Keratinocyte (primary cell): ENCODE results near the gene CARD9. TPM values are rescaled to one million over a fixed set of nuclear protein-coding genes. Genes with fewer than 3 reads are reported as not detected.

Experiments
- DNase-seq: peaks from one replicate; pipeline ENCODE4 v3.0.0-alpha.2; 2011; ENCODE audit warnings: low read depth, missing footprints, low spot score
- FAIRE-seq: peaks from 2 replicates; lab custom pipeline; 2011; peaks lifted over from hg19 to GRCh38; lab: Jason Lieb, UNC
- H2AFZ ChIP-seq: 2 replicates; pipeline ENCODE4 v1.6.0; 2012; ENCODE audit warnings: low read length, control low read depth, inconsistent platforms; ENCODE audit not compliant: control insufficient read depth
- H3K27ac ChIP-seq: 2 replicates; pipeline ENCODE4 v1.5.1; 2011; ENCODE audit warnings: low read length; ENCODE audit not compliant: control insufficient read depth, insufficient read depth
- H3K27me3 ChIP-seq: 3 replicates; pipeline ENCODE4 v1.6.0; 2011; ENCODE audit warnings: low read length; ENCODE audit not compliant: control insufficient read depth, insufficient read depth; ENCODE audit errors: extremely low read depth
- H3K36me3 ChIP-seq, 2 experiments: 2 replicates in 1 of 2; 3 replicates in 1 of 2; pipeline ENCODE4 v1.5.1; 2011; ENCODE audit warnings: low read length in 2 of 2, mild to moderate bottlenecking in 1 of 2; ENCODE audit not compliant: control insufficient read depth in 2 of 2, insufficient read depth in 2 of 2; ENCODE audit errors: extremely low read depth in 1 of 2
- H3K4me1 ChIP-seq: 3 replicates; pipeline ENCODE4 v1.5.1; 2011; ENCODE audit warnings: low read length; ENCODE audit not compliant: control insufficient read depth, insufficient read depth; ENCODE audit errors: extremely low read depth
- H3K4me2 ChIP-seq: 3 replicates; pipeline ENCODE4 v1.6.0; 2011; ENCODE audit warnings: low read depth, low read length; ENCODE audit not compliant: control insufficient read depth, insufficient read depth; ENCODE audit errors: extremely low read depth
- H3K4me3 ChIP-seq, 3 experiments: fragments of 200-600 bp in 1 of 3; sonication (generic) in 1 of 3; 2 replicates in 2 of 3; 3 replicates in 1 of 3; pipeline ENCODE4 v1.5.1; 2011 to 2016; ENCODE audit warnings: low read length in 3 of 3, mild to moderate bottlenecking in 3 of 3, control low read depth in 2 of 3, inconsistent platforms in 1 of 3, low read depth in 1 of 3, mixed read lengths in 1 of 3, mixed run types in 1 of 3, moderate library complexity in 1 of 3; ENCODE audit not compliant: control insufficient read depth in 2 of 3, insufficient read depth in 2 of 3; ENCODE audit errors: extremely low read depth in 1 of 3
- H3K79me2 ChIP-seq: 2 replicates; pipeline ENCODE4 v1.6.0; 2012; ENCODE audit warnings: low read length; ENCODE audit not compliant: control insufficient read depth, insufficient read depth
- H3K9ac ChIP-seq: 3 replicates; pipeline ENCODE4 v1.6.0; 2011; ENCODE audit warnings: low read length; ENCODE audit not compliant: control insufficient read depth, insufficient read depth; ENCODE audit errors: extremely low read depth
- H3K9me1 ChIP-seq: 3 replicates; pipeline ENCODE4 v1.6.0; 2011; ENCODE audit warnings: low read length; ENCODE audit not compliant: control insufficient read depth, insufficient read depth; ENCODE audit errors: extremely low read depth
- H3K9me3 ChIP-seq: 2 replicates; pipeline ENCODE4 v1.5.1; 2012; ENCODE audit warnings: low read depth, low read length; ENCODE audit not compliant: control insufficient read depth
- H4K20me1 ChIP-seq: 3 replicates; pipeline ENCODE4 v1.6.0; 2011; ENCODE audit warnings: low read length; ENCODE audit not compliant: control insufficient read depth, insufficient read depth; ENCODE audit errors: extremely low read depth
- CTCF ChIP-seq, 3 experiments: IDR thresholded peaks in 1 of 3; conservative IDR thresholded peaks in 1 of 3; optimal IDR thresholded peaks in 1 of 3; 2 replicates in 2 of 3; 3 replicates in 1 of 3; pipeline versions ENCODE3 to v1.5.1; 2011; ENCODE audit warnings: low read length in 3 of 3, mild to moderate bottlenecking in 3 of 3, moderate library complexity in 2 of 3, control low read depth in 1 of 3, inconsistent platforms in 1 of 3; ENCODE audit not compliant: insufficient read depth in 2 of 3; ENCODE audit errors: extremely low read depth in 1 of 3
- EZH2 ChIP-seq: IDR thresholded peaks from one replicate; pipeline ENCODE4 v1.6.1; 2012; ENCODE audit warnings: inconsistent platforms, mild to moderate bottlenecking, low read length, moderate library complexity
- dilution Hi-C: fragments of 300-500 bp; cut with MboI; formaldehyde crosslinking; loops from one replicate; pipeline ENCODE4 v1.7.0; 2020; ENCODE audit warnings: low sequenced_read_pairs; ENCODE audit not compliant: extremely low pct_ligation_motif_present
- polyA plus RNA-seq, 5 experiments: library from polyadenylated mRNA; depleted of rRNA in 3 of 5; stranded (reverse) in 3 of 5; stranded (forward) in 1 of 5; unstranded in 1 of 5; fragments of >200 nt; gene quantifications; 1 replicate in 1 of 5; 2 replicates in 3 of 5; 3 replicates in 1 of 5; pipeline versions ENCODE4 v1.2.1 to v1.2.3, GENCODE V29; 2011 to 2012; ENCODE audit warnings: missing spikeins in 2 of 5, low read depth in 1 of 5, low replicate concordance in 1 of 5

The CARD9 gene
- polyA plus RNA-seq, 1 donor (not counting 4 experiments of a cell fraction or from before 2014, with no cell fraction given) = 0.07 TPM

GRCh38 chr9:136374183-136374575 lies 710 bp upstream of the CARD9 start:
- Histone ChIP-seq H3K4me2 (no peak overlapping the region), H3K9me3 (no peaks in the 10 kb centered on the region), H3K27ac (no peak overlapping the region), H3K36me3 (peaks cover under 1 to 14% of the 10 kb centered on the region in 2 experiments), H3K4me1 (peaks cover 8% of the 10 kb centered on the region), H3K27me3 (no peaks in the 10 kb centered on the region), H4K20me1 (peaks cover 2% of the 10 kb centered on the region), H3K79me2 (no peaks in the 10 kb centered on the region), H3K9ac (no peak overlapping the region), H3K4me3 (no peak overlapping the region), H2AFZ (no peak overlapping the region), H3K9me1 (no peaks in the 10 kb centered on the region)
- dilution Hi-C loops = no loop called here
- DNase-seq (no peak), FAIRE-seq (no peak)
- TF ChIP-seq EZH2 (no peak), CTCF (optimal IDR thresholded peaks at IDR 0.05 in 1 of 3, IDR thresholded peaks at IDR 0.05 in 1 of 3, conservative IDR thresholded peaks at IDR 0.05 in 1 of 3; ENCODE audit: extremely low read depth in 1 of 3, insufficient read depth in 2 of 3, low read length in 3 of 3) (no peak)

DNA sequence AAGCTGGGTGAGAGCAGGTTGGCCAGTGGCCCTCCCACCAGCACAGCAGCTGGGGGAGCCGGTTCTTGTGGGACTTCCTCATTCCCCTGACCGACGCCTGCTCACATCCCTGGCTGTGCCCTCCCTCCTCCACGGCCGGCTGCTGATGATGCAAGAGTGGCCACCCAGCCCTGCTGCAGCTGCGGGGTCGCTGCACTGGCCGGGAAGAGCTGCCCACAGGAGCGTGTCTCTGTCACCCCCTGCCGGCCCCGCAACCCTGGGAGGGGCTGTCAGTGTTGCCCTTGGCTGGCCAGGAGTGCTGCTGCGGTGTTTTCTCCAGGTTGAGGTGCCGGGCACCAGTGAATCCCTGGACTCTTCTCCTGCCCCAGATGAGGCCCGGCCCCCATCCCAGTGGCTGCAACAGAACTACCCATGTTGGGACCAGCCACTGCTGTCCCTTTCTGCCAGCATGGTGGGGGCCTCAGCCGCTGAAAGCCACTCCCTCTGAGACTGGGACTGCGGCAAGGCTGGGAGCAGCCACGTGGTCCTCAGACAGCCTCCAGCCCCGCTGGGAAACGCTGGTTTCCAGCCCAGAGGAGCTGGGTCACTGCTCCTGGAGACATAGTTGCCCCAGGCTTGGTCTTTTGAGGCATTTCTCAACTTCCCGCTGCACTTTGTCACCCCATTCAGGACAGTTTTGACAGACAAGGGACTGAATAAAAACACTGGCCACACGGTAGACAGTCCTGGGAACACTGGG lies 739 bp downstream of the CARD9 start:
- Histone ChIP-seq H3K9me1 (no peaks in the 10 kb centered on the region), H3K4me3 (no peak overlapping the region), H3K79me2 (no peaks in the 10 kb centered on the region), H4K20me1 (peaks cover 2% of the 10 kb centered on the region), H3K27ac (no peak overlapping the region), H2AFZ (no peak overlapping the region), H3K9ac (no peak overlapping the region), H3K9me3 (no peaks in the 10 kb centered on the region), H3K4me1 (peaks cover 8% of the 10 kb centered on the region), H3K4me2 (no peak overlapping the region), H3K36me3 (peaks cover 0 to 11% of the 10 kb centered on the region in 2 experiments), H3K27me3 (no peaks in the 10 kb centered on the region)
- dilution Hi-C loops = no loop called here
- no peak for TF ChIP-seq EZH2
- peak in 1 of 3 experiments; percentile 16 for TF ChIP-seq CTCF (optimal IDR thresholded peaks at IDR 0.05 in 1 of 3, IDR thresholded peaks at IDR 0.05 in 1 of 3, conservative IDR thresholded peaks at IDR 0.05 in 1 of 3; ENCODE audit: extremely low read depth in 1 of 3, insufficient read depth in 2 of 3, low read length in 3 of 3)
- FAIRE-seq (no peak), DNase-seq (no peak)
